NCI-H748 (cell line): ENCODE results near the gene TUT1.
"Not testable (repeated sequence)": the region's sequence is repeated elsewhere in the genome, so short reads cannot be mapped to it uniquely, and the experiment has no call there.

Source experiments
- DNase-seq: peaks from one replicate; lab custom pipeline; 2025; ENCODE audit not compliant: unreplicated experiment; lab: John Stamatoyannopoulos, UW

The TUT1 gene, protein sequence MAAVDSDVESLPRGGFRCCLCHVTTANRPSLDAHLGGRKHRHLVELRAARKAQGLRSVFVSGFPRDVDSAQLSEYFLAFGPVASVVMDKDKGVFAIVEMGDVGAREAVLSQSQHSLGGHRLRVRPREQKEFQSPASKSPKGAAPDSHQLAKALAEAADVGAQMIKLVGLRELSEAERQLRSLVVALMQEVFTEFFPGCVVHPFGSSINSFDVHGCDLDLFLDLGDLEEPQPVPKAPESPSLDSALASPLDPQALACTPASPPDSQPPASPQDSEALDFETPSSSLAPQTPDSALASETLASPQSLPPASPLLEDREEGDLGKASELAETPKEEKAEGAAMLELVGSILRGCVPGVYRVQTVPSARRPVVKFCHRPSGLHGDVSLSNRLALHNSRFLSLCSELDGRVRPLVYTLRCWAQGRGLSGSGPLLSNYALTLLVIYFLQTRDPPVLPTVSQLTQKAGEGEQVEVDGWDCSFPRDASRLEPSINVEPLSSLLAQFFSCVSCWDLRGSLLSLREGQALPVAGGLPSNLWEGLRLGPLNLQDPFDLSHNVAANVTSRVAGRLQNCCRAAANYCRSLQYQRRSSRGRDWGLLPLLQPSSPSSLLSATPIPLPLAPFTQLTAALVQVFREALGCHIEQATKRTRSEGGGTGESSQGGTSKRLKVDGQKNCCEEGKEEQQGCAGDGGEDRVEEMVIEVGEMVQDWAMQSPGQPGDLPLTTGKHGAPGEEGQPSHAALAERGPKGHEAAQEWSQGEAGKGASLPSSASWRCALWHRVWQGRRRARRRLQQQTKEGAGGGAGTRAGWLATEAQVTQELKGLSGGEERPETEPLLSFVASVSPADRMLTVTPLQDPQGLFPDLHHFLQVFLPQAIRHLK

DNA sequence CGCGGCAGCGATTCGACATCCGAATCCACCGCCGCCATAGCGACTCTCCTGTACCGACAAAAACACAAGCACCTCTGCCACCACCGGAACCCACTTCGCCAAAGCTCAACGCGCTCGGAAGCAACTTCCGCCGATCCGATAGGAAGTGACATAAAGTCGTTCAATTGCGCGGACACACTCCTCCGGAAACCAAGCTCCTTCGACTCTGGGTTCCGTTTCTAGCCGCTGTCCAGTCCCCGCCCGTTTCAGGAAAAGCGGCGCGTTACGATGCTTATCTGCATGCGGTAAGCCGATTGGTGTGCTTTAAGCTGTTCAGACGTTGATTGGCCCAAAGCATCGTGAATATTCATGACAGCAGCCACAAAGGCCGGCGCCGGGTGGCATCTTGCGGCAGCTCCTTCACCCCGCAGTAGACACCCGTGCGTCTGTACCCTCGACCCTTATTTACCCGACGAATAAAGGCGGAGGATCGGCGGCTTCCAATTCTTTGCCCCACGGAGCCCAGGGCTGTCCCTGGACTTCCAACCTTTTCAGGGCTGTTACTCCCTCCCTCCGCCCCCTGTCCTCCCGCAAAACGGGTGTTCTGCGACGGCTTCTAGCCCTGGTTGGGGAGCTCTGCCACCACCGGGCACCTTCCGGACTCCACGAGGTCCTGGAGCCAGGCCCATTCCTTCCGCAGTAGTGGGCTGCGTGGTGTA, at the start of gene TUT1:
TSS of gene TUT1 (minus strand) at position 76 of the 698 bp plus-strand sequence. CDS start at position 38, 38 bp downstream.
- DNase-seq, result peak; percentile 100

DNA sequence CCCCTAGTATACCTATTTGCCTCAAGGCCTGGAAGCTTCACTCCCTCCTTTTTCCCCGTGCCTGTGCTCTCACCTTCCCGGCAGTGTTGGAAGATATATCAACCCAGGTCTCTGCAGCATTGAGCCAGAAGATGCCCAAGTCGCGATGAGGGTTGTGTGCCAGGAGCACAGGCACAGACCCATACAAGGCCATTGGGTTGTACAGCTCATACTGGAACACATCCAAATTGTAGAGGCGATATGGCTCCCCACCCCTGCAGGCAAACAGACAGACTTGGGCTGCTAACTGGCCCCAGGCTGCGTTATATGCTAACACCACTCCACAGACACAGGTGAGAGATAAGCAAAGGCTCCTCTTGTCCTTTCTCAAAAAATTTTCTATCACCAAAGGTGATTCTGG, 41.2 kb upstream of the TUT1 start:
- DNase-seq, result no peak

DNA sequence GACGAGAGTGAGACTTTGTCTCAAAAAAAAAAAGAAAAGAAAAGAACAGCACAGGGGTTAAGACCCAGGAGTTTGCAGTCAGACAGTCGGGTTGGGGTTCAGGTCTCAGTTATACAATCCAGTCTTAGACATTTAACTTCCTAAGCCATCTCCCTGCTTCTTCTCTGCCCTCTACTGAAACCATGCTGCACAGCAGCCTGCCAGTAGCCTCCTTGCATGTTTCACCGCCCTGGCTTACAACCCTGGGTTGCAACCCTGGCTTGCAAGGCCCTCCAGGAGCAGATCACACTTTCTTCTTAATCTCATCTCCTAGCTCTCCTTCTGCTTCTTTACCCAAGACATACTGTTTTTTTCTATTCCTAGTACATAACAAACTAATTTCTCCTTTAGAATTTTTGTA, 36.4 kb upstream of the TUT1 start:
- DNase-seq, result no peak

DNA sequence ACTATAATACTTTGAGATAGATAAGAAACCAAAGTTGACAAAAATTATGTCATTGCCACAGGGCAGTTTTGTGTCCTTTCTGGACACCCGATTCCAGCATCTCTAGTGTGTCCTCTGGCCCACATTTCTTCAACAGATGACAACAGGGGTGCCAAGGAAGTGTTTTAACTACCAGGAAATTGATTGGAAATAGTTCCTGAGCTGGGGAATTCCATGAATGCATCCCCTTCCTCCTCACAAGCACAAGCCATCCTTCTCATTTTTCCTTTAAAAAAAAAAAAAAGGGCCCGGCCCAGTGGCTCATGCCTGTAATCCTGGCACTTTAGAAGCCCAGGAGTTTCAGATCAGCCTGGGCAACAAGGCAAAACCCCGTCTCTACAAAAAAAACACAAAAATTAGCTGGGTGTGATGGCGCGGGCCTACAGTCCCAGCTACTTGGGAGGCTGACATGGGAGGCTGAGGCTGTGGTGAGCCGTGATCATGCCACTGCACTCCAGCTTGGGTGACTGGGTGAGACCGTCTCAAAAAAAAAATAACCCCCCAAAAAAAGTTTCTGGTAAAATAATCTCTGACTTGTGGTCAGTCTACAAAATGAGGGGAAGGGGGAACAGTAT, 31.3 kb upstream of the TUT1 start:
- DNase-seq, result no peak

DNA sequence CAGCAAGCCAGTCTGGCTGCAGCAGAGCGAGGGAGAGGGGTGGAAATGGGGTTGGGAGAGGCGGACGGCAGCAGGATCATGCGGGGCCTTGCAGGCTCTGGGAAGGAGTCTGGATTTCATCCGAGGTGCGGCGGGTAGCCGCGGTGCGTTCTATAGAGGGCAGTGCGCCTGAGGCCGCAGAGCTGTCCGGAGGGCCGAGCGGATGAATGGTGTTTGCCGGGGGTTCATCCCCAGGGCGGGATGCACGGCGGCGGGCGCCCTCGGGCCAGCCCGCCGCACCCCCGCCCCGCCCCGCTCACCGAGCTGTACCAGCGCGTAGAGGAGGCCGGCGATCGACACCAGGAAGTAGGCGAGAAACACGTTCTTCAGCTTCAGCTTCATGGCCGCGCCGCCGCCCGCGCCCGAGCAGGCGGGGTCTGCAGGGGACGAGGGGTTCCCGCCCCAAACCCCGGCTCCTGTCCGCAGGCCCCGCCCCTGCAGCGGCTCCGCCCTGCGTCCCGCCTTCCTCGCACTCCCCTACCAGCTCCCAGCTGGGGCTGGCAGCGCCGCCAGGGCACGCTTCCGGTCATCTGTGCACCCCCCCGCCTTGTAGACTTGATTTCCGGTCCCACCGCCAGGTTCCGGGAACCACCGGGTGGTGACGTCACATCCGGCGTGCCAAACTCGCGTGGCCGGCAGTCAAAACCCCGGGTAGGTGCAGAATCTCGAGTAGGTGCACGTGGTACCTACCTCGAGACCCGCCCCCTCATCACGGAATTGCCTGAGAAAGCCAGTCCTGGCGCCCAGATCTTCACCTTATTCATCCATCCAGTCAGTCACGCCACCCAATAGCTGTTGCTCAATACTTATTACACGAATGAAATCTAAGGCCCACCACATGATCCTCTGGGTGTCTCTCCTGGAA, 30.5 kb upstream of the TUT1 start, which contains the start of gene B3GAT3:
TSS of gene B3GAT3 (minus strand) at position 420 of the 904 bp plus-strand sequence. CDS start at position 381, 39 bp downstream.
- peak; percentile 99 for DNase-seq

DNA sequence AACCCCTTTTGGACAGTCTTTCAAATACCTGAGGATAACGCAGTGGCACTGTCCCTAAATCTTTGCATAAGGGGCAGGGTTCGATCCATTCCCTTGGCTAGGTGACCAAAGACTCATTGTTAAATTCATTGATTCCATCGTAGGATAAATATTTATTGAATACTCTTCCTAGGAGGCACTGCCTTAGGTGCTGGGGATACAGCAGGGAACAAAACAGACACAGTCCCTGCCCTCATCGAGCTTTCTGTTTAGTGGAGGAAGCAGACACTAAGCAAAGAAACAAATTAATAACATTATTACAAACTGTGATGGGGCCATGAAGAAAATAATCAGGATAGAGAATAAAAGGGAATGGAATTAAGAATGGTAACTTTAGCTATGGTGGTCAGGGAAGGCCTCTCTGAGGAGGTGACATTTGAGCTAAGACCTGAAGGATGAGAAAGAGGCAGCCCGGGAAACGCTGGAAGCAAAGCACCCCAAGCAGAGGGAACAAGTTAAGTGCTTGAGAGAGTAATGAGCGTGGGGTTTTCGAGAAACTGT, 29.8 kb upstream of the TUT1 start:
- DNase-seq, result no peak

DNA sequence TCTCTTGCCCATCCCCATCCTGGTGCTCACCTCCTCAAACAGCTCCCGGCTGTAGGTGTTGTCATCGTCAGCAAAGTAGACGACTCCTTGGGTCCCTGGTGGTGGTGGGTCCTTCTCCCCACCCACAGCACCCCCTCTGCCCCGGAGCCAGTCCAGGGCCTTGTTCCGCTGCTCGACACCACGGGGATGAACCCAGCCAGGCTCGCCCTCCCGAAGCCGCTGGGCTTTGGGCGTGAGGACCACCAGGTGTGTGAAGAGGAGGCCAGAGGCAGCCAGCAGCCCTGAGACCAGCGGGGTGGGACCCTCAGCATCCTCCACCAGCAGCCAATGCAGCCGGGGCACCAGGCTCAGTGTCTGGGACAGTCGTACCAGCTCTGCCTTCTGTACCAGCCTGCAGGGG, 25.6 kb upstream of the TUT1 start:
- DNase-seq, result not testable (repeated sequence)

DNA sequence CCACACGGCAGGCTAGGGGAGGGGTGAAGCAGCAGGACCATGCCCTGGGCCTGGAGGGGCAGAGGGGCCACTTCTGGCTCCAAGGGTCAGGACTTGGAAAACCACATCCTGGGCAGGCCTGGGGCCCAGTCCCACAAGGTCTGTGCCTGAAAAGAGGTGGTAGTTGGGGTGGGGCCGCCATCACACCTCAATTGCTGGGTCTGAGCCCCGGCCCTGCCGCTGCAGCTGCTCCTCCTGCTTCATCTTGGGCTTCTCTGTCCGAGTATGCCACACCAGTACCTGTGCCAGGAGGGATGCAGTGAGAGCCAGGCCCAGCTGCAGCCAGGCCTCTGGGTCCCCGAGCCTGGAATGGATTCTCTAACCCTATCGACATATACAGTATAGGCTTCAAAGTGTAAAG, 24.2 kb upstream of the TUT1 start:
- no peak for DNase-seq

DNA sequence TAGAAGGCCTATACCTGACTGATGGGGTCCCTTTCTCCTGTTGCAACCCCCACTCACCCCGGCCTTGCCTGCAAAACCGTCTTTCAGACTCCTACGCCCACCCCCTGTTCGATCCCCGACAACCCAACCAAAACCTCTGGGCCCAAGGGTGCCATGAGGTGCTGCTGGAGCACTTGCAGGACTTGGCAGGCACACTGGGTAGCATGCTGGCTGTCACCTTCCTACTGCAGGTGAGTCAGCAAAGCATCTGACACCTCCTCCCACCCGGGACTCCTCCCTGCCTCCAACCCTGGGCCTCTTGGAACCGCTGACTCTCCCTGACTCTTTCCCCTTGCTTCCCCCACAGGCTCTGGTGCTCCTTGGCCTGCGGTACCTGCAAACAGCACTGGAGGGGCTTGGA, 23.0 kb upstream of the TUT1 start:
- no peak for DNase-seq

DNA sequence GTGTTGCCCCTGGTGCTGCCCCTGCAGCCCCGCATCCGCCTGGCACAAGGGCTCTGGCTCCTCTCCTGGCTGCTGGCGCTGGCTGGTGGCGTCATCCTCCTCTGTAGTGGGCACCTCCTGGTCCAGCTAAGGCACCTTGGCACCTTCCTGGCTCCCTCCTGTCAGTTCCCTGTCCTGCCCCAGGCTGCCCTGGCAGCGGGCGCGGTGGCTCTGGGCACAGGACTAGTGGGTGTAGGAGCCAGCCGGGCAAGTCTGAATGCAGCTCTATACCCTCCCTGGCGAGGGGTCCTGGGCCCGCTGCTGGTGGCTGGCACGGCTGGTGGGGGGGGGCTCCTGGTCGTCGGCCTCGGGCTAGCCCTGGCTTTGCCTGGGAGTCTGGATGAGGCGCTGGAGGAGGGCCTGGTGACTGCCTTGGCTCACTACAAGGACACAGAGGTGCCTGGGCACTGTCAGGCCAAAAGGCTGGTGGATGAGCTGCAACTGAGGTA, 22.0 kb upstream of the TUT1 start:
- DNase-seq, result no peak

DNA sequence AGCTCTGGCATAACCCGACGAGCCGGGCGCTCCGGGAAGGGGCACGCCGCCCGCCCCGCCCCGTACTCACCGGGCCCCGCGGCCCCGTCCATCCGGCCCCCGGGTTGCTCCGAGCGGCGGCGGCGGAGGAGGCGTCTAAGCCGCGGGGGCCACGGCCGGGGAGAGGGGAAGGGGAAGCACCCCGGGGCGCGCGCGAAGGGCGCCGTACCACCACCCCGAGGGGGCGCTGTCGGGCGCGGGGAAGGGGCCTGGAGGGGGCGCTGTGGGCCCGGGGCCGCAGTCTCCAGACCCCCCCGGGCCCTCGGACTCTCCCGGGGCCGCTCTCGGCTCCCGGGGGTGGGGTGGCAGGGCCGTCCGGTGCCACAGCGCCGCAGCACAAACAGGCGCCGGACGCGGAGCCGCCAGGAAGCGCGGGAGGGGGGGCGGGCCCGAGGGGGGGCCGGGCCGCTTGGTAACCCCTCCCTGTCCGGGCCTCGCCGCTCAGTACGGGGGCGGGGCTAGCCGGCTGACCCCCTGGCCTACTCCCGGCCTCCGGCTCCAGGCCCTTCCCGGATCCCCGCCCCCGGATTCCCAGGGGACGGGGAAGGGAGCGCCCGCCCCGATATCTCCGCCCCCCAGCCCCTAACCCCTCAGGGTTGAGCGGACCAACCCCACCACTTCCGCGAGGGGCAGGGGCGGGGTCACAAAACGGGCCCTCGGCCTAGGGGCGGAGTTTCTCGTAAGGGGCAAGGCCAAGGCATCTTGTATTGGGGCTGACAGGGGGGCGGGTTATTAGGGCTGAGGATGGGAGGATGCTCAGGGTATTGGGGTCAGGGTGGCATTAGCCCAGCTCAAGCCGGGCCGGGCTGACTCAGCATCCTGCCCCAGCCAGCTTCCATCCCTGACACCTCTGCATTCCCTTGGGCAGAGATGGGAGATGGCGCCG, 21.3 kb upstream of the TUT1 start, which contains the start of the genes EML3 and ROM1:
TSS of gene EML3 (minus strand) at position 410 of the 925 bp plus-strand sequence. CDS start at position 92, 318 bp downstream.
TSS of gene ROM1 (plus strand) at position 892 of the 925 bp plus-strand sequence. CDS start at position 917, 25 bp downstream.
- peak; percentile 84 for DNase-seq

DNA sequence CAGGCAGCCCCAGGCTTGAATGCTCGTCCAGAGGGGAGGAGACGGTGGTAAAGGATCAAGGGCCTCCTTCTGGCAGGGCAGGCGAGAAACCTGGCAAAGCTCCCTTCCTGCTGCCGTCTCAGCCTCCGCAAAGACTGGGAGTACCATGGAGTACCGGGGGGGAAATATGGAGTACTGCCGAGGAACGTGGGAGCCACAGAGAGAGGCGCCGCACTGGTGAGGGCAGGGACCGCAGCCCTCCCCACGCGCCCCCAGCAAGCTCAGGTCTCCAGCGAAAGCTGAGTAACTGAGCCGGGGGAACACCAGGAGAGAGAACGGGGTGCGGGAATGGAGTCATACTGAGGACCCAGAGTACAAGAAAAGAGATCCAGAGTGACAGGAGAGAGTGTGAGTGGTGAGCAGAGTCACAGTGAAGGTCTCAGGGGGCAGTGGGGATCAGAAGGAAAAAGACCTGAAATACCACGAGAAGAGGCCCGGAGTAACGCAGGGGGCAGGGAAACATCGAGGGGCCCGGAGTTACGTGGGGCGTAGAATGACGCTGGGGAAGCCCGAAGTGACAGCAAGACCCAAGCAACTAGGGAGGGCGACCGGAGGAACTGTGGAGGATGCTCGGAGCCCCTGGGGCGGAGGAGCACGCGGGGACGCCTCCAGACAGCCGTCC, 20.5 kb upstream of the TUT1 start:
- DNase-seq, result peak; percentile 55

DNA sequence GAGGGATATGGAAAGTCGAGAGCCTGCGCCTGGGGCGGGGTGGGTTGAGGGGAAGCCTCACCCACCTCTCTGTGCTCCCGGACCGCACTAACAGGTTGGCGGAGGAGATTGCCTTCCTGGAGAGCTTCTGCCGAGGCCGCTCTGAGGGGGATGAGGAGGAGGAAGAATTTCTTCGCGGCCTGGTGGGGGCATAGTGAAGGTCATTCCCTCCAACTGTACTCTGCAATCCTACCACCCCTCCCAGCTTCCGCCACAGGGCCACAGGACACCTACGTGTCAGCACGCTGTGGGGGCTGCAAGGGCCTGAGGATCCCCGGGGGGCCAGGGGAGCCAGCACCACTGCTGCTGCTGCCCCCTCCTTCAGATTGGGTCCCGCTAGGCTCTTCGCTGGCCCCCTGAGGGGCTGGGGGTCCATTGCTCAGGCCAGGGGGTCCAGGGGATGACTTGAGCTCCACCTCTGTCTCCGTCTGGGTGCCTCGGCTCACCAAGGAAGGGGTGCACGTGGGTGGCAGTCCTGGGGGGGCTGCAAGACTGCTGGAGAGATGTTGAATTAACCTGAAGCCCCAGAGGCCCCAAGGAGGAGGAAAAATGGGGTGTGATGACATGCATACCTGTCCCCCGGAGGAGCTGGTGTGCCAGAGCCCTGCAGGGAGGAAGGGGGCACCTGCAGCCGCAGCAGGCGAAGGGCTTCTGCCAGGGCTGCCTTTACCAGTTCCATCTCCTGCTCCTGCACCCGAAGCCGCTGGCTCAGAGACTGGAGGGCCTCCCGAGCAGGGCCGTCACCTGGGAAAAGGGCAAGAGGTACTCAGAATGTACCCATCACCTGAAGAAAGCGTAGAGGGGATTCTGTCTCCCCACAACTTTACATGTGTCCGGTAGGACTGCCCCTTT, 19.7 kb upstream of the TUT1 start:
- DNase-seq, result no peak

DNA sequence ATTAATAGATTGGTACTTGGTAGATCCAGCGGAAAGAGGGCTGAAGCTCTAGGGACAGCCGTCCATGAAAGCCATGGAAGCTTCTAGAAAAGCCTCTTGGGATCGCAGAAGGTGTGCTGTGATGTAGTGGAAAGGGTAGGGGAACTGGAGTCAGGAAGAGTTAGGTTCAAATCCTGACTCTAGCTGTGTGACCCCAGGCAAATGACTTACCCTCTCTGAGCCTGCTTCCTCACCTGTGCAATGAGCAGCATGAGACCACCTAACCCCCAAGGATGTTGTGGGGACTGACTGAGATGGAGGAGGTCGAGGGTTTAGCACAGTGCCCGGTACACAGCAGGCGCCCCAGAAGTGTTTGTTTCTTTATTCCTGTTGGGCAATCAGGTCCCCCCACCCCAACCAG, 19.1 kb upstream of the TUT1 start:
- DNase-seq, result no peak

DNA sequence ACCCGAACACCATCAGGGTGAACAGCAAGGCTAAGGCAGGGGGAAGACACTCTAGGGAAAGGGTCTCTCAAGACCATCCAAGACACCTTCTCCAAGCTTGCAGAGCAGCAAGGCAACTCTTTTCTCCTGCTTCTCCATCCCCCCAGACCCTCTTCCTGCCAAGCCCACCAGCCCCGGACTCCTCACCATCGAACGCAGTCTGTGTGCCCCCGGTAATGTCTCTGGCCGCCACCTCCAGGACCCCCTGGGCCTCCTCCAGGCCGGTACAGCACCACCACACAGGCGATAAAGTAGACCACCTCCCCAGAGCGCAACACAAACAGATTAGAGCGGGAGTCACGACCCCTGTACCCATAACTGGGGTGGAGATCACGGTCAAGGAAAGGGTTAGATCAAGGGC, 17.5 kb upstream of the TUT1 start:
- DNase-seq, result no peak

DNA sequence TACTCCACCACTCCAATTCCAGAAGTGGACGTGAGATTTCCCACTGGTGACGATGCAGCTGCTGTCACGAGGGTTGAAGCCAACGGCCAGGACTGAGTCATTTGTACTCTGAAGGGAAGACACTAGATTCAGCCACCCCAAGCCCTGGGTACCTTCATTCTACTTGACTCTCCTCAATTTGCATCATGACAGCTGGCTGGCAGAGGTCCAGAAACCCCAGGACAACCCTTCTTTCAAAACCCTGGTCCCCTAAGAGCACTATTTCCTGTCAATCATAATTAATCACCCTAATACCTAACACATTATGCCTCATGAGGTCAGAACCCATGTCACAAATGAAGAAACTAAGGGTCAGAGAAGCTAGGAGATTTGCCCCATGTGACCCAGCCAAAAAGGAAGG, 16.4 kb upstream of the TUT1 start:
- DNase-seq, result no peak

DNA sequence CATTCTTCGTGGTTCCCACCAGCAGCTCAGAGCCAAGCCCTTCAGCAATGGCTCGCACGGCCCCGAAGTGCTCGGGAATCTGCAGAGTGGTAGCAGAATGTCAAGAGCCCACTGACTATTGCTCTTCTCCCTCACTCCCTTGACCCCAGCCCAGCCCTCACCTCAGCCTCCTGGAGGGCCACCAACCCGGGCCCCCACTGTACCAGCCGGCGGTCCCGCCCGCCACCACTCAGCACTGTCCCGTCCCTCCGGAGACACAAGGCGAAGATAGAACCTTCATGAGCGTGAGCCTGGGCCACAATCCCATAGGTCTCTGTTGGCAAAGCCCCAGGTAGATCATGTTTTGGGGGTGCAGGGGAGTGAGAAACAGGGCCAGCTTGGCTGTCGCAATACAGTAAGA, 14.6 kb upstream of the TUT1 start:
- DNase-seq, result no peak
